ENCODE data around the gene NRK. TPM values are rescaled to one million over a fixed set of nuclear protein-coding genes. Genes with fewer than 3 reads are reported as not detected.

Gene NRK
- total and polyA plus RNA-seq, 9 of the 15 experiments (the other 6 are each of a cell fraction or from before 2014, with no cell fraction given): 0.07 TPM; not detected in 8

- no peak for TF ChIP-seq KDM4B (IDR thresholded peaks at IDR 0.05; ENCODE audit: borderline replicate concordance in 2 of 2, low read depth in 1 of 2)
- no peak for TF ChIP-seq HNRNPH1 (optimal IDR thresholded peaks at IDR 0.05; ENCODE audit: low read depth, low read length)
Observed at GRCh38 chrX:105829011-105829410, 6.7 kb downstream of the NRK start (continued).

GRCh38 chrX:105837232-105837631, 14.9 kb downstream of the NRK start:
- TF ChIP-seq GATAD2B (IDR thresholded peaks at IDR 0.05; ENCODE audit: borderline replicate concordance) (no peak), NELFE (IDR thresholded peaks at IDR 0.05; ENCODE audit: insufficient read depth, insufficient read length) (no peak), ZNF655 (CRISPR knock-in tag; IDR thresholded peaks at IDR 0.05) (no peak), ZNF586 (CRISPR knock-in tag; conservative IDR thresholded peaks at IDR 0.05) (no peak), DACH1 (IDR thresholded peaks at IDR 0.05; ENCODE audit: partially characterized antibody) (no peak), CHAMP1 (IDR thresholded peaks at IDR 0.05) (no peak), MAFK (IDR thresholded peaks at IDR 0.05; ENCODE audit: low read length) (no peak)
- TF ChIP-seq, protein P1, sequence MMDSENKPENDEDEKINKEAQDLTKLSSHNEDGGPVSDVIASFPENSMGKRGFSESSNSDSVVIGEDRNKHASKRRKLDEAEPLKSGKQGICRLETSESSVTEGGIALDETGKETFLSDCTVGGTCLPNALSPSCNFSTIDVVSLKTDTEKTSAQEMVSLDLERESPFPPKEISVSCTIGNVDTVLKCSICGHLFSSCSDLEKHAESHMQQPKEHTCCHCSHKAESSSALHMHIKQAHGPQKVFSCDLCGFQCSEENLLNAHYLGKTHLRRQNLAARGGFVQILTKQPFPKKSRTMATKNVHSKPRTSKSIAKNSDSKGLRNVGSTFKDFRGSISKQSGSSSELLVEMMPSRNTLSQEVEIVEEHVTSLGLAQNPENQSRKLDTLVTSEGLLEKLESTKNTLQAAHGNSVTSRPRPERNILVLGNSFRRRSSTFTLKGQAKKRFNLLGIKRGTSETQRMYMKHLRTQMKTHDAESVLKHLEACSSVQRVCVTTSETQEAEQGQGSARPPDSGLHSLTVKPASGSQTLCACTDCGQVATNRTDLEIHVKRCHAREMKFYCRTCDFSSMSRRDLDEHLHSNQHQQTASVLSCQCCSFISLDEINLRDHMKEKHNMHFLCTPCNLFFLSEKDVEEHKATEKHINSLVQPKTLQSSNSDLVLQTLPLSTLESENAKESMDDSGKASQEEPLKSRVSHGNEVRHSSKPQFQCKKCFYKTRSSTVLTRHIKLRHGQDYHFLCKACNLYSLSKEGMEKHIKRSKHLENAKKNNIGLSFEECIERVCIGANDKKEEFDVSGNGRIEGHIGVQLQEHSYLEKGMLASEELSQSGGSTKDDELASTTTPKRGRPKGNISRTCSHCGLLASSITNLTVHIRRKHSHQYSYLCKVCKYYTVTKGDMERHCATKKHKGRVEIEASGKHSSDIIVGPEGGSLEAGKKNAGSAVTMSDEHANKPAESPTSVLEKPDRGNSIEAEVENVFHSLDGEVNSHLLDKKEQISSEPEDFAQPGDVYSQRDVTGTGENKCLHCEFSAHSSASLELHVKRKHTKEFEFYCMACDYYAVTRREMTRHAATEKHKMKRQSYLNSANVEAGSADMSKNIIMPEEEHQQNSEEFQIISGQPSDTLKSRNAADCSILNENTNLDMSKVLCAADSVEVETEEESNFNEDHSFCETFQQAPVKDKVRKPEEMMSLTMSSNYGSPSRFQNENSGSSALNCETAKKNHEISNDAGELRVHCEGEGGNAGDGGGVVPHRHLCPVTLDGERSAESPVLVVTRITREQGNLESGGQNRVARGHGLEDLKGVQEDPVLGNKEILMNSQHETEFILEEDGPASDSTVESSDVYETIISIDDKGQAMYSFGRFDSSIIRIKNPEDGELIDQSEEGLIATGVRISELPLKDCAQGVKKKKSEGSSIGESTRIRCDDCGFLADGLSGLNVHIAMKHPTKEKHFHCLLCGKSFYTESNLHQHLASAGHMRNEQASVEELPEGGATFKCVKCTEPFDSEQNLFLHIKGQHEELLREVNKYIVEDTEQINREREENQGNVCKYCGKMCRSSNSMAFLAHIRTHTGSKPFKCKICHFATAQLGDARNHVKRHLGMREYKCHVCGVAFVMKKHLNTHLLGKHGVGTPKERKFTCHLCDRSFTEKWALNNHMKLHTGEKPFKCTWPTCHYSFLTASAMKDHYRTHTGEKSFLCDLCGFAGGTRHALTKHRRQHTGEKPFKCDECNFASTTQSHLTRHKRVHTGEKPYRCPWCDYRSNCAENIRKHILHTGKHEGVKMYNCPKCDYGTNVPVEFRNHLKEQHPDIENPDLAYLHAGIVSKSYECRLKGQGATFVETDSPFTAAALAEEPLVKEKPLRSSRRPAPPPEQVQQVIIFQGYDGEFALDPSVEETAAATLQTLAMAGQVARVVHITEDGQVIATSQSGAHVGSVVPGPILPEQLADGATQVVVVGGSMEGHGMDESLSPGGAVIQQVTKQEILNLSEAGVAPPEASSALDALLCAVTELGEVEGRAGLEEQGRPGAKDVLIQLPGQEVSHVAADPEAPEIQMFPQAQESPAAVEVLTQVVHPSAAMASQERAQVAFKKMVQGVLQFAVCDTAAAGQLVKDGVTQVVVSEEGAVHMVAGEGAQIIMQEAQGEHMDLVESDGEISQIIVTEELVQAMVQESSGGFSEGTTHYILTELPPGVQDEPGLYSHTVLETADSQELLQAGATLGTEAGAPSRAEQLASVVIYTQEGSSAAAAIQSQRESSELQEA (IDR thresholded peaks at IDR 0.05; ENCODE audit: low read depth): no peak
- no peak overlapping the region for H2AFZ ChIP-seq (ENCODE audit: low read depth, low read length)
- no peak for ATAC-seq
- DNase-seq (ENCODE audit: extremely low read depth in 1 of 4, low spot score in 3 of 4): no peak
- intact Hi-C loops (cut with micrococcal nuclease): no loop called here
- no peak overlapping the region for H3K9ac ChIP-seq (ENCODE audit: insufficient read depth in 1 of 2, low read depth in 2 of 2, low read length in 2 of 2)
- no peak overlapping the region for H3K4me2 ChIP-seq (ENCODE audit: insufficient read depth, low read length)
- BruUV-seq (replicated peaks): no TSS peak
- no peaks in the 10 kb centered on the region for H3K9me1 ChIP-seq (ENCODE audit: control insufficient read depth, insufficient read depth, low read length)
- 0% methylated on average over 2 of the region's 2 CpGs for WGBS (ENCODE audit: insufficient coverage, low coverage, missing lambda C conversion rate)
- CTCF ChIA-PET (ENCODE audit: low intra/inter-chr PET ratio): no interaction called here
- H3K27me3 ChIP-seq (ENCODE audit: control insufficient read depth in 2 of 2, insufficient read depth in 2 of 2, low read length in 2 of 2): no peaks in the 10 kb centered on the region
- no peaks in the 10 kb centered on the region for H4K20me1 ChIP-seq (replicated peaks; ENCODE audit: control insufficient read depth, insufficient read depth, low read length)
- in situ Hi-C loops (cut with MboI): no loop called here
- no peaks in the 10 kb centered on the region for H3K36me3 ChIP-seq (ENCODE audit: control insufficient read depth, insufficient read depth, low read length)
- POLR2A ChIA-PET: no interaction called here
- H3K27ac ChIP-seq (ENCODE audit: extremely low read depth, low read depth, low read length): no peak overlapping the region
- H3K79me2 ChIP-seq (ENCODE audit: control insufficient read depth, insufficient read depth, low read length): no peaks in the 10 kb centered on the region
- H3K4me1 ChIP-seq (replicated peaks in 1 of 2; ENCODE audit: control insufficient read depth in 2 of 2, insufficient read depth in 2 of 2, low read length in 2 of 2): no peaks in the 10 kb centered on the region
- no peak overlapping the region for H3K4me3 ChIP-seq
- no peak for FAIRE-seq
- no peaks in the 10 kb centered on the region for H3K9me3 ChIP-seq (replicated peaks; ENCODE audit: control insufficient read depth, insufficient read depth, low read depth, low read length)

Measured in K562 (cell line).